HEK293 (cell line): ENCODE results near the gene PROX1.

Experiments
- EGR2 ChIP-seq: fragments of 450-650 bp; formaldehyde crosslinking; IDR thresholded peaks from 2 replicates; pipeline ENCODE4 v1.5.1; 2016; ENCODE audit warnings: low read depth, missing biosample characterization, missing genetic modification characterization
- MEIS1 ChIP-seq: sonication (generic); formaldehyde crosslinking; IDR thresholded peaks from 2 replicates; pipeline ENCODE4 v1.8.1; 2022; ENCODE audit warnings: missing genetic modification reagents, mild to moderate bottlenecking, borderline replicate concordance
- MYNN ChIP-seq: fragments of 450-650 bp; formaldehyde crosslinking; IDR thresholded peaks from 2 replicates; pipeline ENCODE4 v1.5.1; 2016; ENCODE audit warnings: missing biosample characterization, missing genetic modification characterization, borderline replicate concordance
- SP2 ChIP-seq: fragments of 450-650 bp; formaldehyde crosslinking; IDR thresholded peaks from 2 replicates; pipeline ENCODE4 v1.5.1; 2016; ENCODE audit warnings: missing biosample characterization, missing genetic modification characterization
- SP7 ChIP-seq: fragments of 450-650 bp; formaldehyde crosslinking; IDR thresholded peaks from 2 replicates; pipeline ENCODE4 v1.5.1; 2016; ENCODE audit warnings: missing biosample characterization, missing genetic modification characterization
- ZBTB48 ChIP-seq: fragments of 450-650 bp; formaldehyde crosslinking; IDR thresholded peaks from 2 replicates; pipeline ENCODE4 v1.5.1; 2016; ENCODE audit warnings: missing biosample characterization, missing genetic modification characterization
- ZEB2 ChIP-seq: fragments of 450-650 bp; formaldehyde crosslinking; IDR thresholded peaks from 2 replicates; pipeline ENCODE4 v1.5.1; 2016; ENCODE audit warnings: missing biosample characterization, missing genetic modification characterization
- ZNF146 ChIP-seq: fragments of 450-650 bp; formaldehyde crosslinking; IDR thresholded peaks from 2 replicates; pipeline ENCODE4 v1.5.1; 2016; ENCODE audit warnings: missing biosample characterization, missing genetic modification characterization
- ZNF239 ChIP-seq: fragments of 450-650 bp; formaldehyde crosslinking; IDR thresholded peaks from 2 replicates; pipeline ENCODE4 v1.5.1; 2016; ENCODE audit warnings: missing biosample characterization, missing genetic modification characterization
- ZNF510 ChIP-seq: fragments of 450-650 bp; formaldehyde crosslinking; IDR thresholded peaks from 2 replicates; pipeline ENCODE4 v1.5.1; 2018; ENCODE audit warnings: mild to moderate bottlenecking, missing genetic modification characterization, missing biosample characterization; ENCODE audit not compliant: insufficient replicate concordance
- ZNF560 ChIP-seq: fragments of 450-650 bp; formaldehyde crosslinking; IDR thresholded peaks from 2 replicates; pipeline ENCODE4 v1.5.1; 2017; ENCODE audit warnings: missing biosample characterization, missing genetic modification characterization, borderline replicate concordance
- ZNF561 ChIP-seq: fragments of 450-650 bp; IDR thresholded peaks from 2 replicates; pipeline ENCODE4 v1.5.1; 2018; ENCODE audit warnings: missing biosample characterization, missing genetic modification characterization, borderline replicate concordance
- ZNF626 ChIP-seq: fragments of 450-650 bp; sonication (Bioruptor Pico); formaldehyde crosslinking; IDR thresholded peaks from 2 replicates; pipeline ENCODE4 v1.5.1; 2018; ENCODE audit warnings: missing biosample characterization, missing genetic modification characterization, inconsistent platforms
- ZNF658 ChIP-seq: fragments of 450-650 bp; formaldehyde crosslinking; IDR thresholded peaks from 2 replicates; pipeline ENCODE4; 2016; ENCODE audit warnings: missing biosample characterization, missing genetic modification characterization
- TF ChIP-seq, protein P1 (sequence below): fragments of 450-650 bp; formaldehyde crosslinking; IDR thresholded peaks from 2 replicates; pipeline ENCODE4 v1.5.0; 2017; ENCODE audit warnings: missing biosample characterization, missing genetic modification characterization, borderline replicate concordance
- TF ChIP-seq, protein P2 (sequence below): fragments of 450-650 bp; IDR thresholded peaks from 2 replicates; pipeline ENCODE4 v1.5.1; 2018; ENCODE audit warnings: missing biosample characterization, mild to moderate bottlenecking, missing genetic modification characterization
- TF ChIP-seq, protein P3 (sequence below): fragments of 450-650 bp; formaldehyde crosslinking; IDR thresholded peaks from 2 replicates; pipeline ENCODE4 v1.5.1; 2016; ENCODE audit warnings: missing biosample characterization, missing genetic modification characterization
- TF ChIP-seq, protein P4 (sequence below): fragments of 450-650 bp; formaldehyde crosslinking; IDR thresholded peaks from 2 replicates; pipeline ENCODE4 v1.5.1; 2016; ENCODE audit warnings: missing biosample characterization, missing genetic modification characterization
- TF ChIP-seq, protein P5 (sequence below): fragments of 450-650 bp; formaldehyde crosslinking; IDR thresholded peaks from 2 replicates; pipeline ENCODE4 v1.5.1; 2017; ENCODE audit warnings: missing biosample characterization, missing genetic modification characterization
- TF ChIP-seq, protein P6 (sequence below): IDR thresholded peaks from 2 replicates; pipeline ENCODE4 v1.6.1; 2011; ENCODE audit warnings: mild to moderate bottlenecking, low read depth, low read length, borderline replicate concordance
- TF ChIP-seq, protein P7 (sequence below): fragments of 450-650 bp; formaldehyde crosslinking; IDR thresholded peaks from 2 replicates; pipeline ENCODE4 v1.5.1; 2016; ENCODE audit warnings: missing biosample characterization, missing genetic modification characterization, low read depth
- TF ChIP-seq, protein P8 (sequence below): fragments of 450-650 bp; formaldehyde crosslinking; IDR thresholded peaks from 2 replicates; pipeline ENCODE4 v1.5.1; 2016; ENCODE audit warnings: missing biosample characterization, missing genetic modification characterization
- TF ChIP-seq, protein P9 (sequence below): fragments of 450-650 bp; formaldehyde crosslinking; IDR thresholded peaks from 2 replicates; pipeline ENCODE4 v1.5.1; 2016; ENCODE audit warnings: missing biosample characterization, missing genetic modification characterization

The PROX1 gene

DNA sequence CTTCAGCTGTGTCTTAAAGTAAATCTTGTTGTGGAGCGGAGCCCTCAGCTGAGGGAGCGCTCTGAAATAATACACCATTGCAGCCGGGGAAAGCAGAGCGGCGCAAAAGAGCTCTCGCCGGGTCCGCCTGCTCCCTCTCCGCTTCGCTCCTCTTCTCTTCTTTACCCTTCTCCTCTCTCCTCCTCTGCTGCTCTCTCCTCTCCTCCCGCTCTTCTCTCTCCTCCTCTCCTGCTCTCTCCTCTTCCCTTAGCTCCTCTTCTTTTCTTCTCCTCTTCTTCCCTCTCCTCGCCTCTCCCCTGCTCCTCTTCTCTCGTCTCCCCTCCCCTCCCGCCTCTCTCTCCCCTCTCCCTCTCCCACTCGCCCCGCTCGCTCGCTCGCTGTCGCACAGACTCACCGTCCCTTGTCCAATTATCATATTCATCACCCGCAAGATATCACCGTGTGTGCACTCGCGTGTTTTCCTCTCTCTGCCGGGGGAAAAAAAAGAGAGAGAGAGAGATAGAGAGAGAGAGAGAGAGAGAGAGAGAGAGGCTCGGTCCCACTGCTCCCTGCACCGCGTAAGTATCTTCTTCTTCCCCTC, at the start of gene PROX1 (continued):
- TF ChIP-seq, protein P1, sequence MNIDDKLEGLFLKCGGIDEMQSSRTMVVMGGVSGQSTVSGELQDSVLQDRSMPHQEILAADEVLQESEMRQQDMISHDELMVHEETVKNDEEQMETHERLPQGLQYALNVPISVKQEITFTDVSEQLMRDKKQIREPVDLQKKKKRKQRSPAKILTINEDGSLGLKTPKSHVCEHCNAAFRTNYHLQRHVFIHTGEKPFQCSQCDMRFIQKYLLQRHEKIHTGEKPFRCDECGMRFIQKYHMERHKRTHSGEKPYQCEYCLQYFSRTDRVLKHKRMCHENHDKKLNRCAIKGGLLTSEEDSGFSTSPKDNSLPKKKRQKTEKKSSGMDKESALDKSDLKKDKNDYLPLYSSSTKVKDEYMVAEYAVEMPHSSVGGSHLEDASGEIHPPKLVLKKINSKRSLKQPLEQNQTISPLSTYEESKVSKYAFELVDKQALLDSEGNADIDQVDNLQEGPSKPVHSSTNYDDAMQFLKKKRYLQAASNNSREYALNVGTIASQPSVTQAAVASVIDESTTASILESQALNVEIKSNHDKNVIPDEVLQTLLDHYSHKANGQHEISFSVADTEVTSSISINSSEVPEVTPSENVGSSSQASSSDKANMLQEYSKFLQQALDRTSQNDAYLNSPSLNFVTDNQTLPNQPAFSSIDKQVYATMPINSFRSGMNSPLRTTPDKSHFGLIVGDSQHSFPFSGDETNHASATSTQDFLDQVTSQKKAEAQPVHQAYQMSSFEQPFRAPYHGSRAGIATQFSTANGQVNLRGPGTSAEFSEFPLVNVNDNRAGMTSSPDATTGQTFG (tag by site-specific recombination): no peak
- no peak for TF ChIP-seq ZNF560
- TF ChIP-seq ZBTB48 (tag by site-specific recombination): peak; percentile 98
- TF ChIP-seq, protein P2, sequence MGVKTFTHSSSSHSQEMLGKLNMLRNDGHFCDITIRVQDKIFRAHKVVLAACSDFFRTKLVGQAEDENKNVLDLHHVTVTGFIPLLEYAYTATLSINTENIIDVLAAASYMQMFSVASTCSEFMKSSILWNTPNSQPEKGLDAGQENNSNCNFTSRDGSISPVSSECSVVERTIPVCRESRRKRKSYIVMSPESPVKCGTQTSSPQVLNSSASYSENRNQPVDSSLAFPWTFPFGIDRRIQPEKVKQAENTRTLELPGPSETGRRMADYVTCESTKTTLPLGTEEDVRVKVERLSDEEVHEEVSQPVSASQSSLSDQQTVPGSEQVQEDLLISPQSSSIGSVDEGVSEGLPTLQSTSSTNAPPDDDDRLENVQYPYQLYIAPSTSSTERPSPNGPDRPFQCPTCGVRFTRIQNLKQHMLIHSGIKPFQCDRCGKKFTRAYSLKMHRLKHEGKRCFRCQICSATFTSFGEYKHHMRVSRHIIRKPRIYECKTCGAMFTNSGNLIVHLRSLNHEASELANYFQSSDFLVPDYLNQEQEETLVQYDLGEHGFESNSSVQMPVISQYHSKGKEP (tag by site-specific recombination): 0 out of 2 replicates have a peak, but pooled peaks have one; percentile 30
- TF ChIP-seq, protein P3, sequence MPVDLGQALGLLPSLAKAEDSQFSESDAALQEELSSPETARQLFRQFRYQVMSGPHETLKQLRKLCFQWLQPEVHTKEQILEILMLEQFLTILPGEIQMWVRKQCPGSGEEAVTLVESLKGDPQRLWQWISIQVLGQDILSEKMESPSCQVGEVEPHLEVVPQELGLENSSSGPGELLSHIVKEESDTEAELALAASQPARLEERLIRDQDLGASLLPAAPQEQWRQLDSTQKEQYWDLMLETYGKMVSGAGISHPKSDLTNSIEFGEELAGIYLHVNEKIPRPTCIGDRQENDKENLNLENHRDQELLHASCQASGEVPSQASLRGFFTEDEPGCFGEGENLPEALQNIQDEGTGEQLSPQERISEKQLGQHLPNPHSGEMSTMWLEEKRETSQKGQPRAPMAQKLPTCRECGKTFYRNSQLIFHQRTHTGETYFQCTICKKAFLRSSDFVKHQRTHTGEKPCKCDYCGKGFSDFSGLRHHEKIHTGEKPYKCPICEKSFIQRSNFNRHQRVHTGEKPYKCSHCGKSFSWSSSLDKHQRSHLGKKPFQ (tag by site-specific recombination): peak; percentile 41; the same call in 1 of the 2 replicates
- no peak for TF ChIP-seq ZNF626 (tag by site-specific recombination)
- TF ChIP-seq EGR2 (tag by site-specific recombination): peak; percentile 80
- TF ChIP-seq ZEB2 (tag by site-specific recombination): peak; percentile 81; the same call in 1 of the 2 replicates
- no peak for TF ChIP-seq MEIS1 (CRISPR knock-in tag)
- TF ChIP-seq, protein P4, sequence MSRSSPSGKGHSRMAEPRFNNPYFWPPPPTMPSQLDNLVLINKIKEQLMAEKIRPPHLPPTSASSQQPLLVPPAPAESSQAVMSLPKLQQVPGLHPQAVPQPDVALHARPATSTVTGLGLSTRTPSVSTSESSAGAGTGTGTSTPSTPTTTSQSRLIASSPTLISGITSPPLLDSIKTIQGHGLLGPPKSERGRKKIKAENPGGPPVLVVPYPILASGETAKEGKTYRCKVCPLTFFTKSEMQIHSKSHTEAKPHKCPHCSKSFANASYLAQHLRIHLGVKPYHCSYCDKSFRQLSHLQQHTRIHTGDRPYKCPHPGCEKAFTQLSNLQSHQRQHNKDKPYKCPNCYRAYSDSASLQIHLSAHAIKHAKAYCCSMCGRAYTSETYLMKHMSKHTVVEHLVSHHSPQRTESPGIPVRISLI (tag by site-specific recombination): peak; percentile 15; the same call in 1 of the 2 replicates
- no peak for TF ChIP-seq ZNF658 (tag by site-specific recombination)
- TF ChIP-seq, protein P5, sequence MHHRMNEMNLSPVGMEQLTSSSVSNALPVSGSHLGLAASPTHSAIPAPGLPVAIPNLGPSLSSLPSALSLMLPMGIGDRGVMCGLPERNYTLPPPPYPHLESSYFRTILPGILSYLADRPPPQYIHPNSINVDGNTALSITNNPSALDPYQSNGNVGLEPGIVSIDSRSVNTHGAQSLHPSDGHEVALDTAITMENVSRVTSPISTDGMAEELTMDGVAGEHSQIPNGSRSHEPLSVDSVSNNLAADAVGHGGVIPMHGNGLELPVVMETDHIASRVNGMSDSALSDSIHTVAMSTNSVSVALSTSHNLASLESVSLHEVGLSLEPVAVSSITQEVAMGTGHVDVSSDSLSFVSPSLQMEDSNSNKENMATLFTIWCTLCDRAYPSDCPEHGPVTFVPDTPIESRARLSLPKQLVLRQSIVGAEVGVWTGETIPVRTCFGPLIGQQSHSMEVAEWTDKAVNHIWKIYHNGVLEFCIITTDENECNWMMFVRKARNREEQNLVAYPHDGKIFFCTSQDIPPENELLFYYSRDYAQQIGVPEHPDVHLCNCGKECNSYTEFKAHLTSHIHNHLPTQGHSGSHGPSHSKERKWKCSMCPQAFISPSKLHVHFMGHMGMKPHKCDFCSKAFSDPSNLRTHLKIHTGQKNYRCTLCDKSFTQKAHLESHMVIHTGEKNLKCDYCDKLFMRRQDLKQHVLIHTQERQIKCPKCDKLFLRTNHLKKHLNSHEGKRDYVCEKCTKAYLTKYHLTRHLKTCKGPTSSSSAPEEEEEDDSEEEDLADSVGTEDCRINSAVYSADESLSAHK (tag by site-specific recombination): peak; percentile 41; the same call in 1 of the 2 replicates
- peak; percentile 33; the same call in 1 of the 2 replicates for TF ChIP-seq SP2 (tag by site-specific recombination)
- TF ChIP-seq ZNF239: peak; percentile 28; the same call in 1 of the 2 replicates
- TF ChIP-seq MYNN (tag by site-specific recombination): peak; percentile 16; the same call in 1 of the 2 replicates
- TF ChIP-seq ZNF510 (tag by site-specific recombination): peak; percentile 9
- peak; percentile 61 for TF ChIP-seq ZNF146 (tag by site-specific recombination)
- no peak; the same call in 1 of the 2 replicates for TF ChIP-seq ZNF561 (tag by site-specific recombination)
- peak; percentile 89 for TF ChIP-seq SP7 (tag by site-specific recombination)
- TF ChIP-seq, protein P6, sequence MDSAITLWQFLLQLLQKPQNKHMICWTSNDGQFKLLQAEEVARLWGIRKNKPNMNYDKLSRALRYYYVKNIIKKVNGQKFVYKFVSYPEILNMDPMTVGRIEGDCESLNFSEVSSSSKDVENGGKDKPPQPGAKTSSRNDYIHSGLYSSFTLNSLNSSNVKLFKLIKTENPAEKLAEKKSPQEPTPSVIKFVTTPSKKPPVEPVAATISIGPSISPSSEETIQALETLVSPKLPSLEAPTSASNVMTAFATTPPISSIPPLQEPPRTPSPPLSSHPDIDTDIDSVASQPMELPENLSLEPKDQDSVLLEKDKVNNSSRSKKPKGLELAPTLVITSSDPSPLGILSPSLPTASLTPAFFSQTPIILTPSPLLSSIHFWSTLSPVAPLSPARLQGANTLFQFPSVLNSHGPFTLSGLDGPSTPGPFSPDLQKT: no peak
- TF ChIP-seq, protein P7, sequence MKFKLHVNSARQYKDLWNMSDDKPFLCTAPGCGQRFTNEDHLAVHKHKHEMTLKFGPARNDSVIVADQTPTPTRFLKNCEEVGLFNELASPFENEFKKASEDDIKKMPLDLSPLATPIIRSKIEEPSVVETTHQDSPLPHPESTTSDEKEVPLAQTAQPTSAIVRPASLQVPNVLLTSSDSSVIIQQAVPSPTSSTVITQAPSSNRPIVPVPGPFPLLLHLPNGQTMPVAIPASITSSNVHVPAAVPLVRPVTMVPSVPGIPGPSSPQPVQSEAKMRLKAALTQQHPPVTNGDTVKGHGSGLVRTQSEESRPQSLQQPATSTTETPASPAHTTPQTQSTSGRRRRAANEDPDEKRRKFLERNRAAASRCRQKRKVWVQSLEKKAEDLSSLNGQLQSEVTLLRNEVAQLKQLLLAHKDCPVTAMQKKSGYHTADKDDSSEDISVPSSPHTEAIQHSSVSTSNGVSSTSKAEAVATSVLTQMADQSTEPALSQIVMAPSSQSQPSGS: no peak
- TF ChIP-seq, protein P8, sequence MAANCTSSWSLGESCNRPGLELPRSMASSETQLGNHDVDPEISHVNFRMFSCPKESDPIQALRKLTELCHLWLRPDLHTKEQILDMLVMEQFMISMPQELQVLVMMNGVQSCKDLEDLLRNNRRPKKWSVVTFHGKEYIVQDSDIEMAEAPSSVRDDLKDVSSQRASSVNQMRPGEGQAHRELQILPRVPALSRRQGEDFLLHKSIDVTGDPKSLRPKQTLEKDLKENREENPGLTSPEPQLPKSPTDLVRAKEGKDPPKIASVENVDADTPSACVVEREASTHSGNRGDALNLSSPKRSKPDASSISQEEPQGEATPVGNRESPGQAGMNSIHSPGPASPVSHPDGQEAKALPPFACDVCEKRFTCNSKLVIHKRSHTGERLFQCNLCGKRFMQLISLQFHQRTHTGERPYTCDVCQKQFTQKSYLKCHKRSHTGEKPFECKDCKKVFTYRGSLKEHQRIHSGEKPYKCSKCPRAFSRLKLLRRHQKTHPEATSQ: peak; percentile 95
- TF ChIP-seq, protein P9, sequence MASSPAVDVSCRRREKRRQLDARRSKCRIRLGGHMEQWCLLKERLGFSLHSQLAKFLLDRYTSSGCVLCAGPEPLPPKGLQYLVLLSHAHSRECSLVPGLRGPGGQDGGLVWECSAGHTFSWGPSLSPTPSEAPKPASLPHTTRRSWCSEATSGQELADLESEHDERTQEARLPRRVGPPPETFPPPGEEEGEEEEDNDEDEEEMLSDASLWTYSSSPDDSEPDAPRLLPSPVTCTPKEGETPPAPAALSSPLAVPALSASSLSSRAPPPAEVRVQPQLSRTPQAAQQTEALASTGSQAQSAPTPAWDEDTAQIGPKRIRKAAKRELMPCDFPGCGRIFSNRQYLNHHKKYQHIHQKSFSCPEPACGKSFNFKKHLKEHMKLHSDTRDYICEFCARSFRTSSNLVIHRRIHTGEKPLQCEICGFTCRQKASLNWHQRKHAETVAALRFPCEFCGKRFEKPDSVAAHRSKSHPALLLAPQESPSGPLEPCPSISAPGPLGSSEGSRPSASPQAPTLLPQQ (tag by site-specific recombination): peak; percentile 95
